A549 (cell line): ENCODE data around the gene ANO4. TPM values are rescaled to one million over a fixed set of nuclear protein-coding genes. Genes with fewer than 3 reads are reported as not detected.

Source experiments
- ATAC-seq, 2 experiments: fragments of 200-7000 bp in 1 of 2; fragments of >200 bp in 1 of 2; cut with Nextera tagmentation in 1 of 2; cut with Tn5 transposase in 1 of 2; 3 replicates each; pipeline versions ENCODE4 v1.8.0 to v1.9.1; 2018 to 2020; ENCODE audit warnings: mild to moderate bottlenecking in 1 of 2, moderate library complexity in 1 of 2
- CTCF ChIA-PET: fragments of 300-600 bp; sonication (Branson Sonifier 250); formaldehyde crosslinking; extraction: SDS; loops from one replicate; lab custom pipeline; 2021; ENCODE audit warnings: antibody characterized with exemption, inconsistent platforms; lab: Yijun Ruan, JAX
- POLR2A ChIA-PET: fragments of 350-600 bp; formaldehyde crosslinking; extraction: SDS; loops from one replicate; lab custom pipeline; 2021; ENCODE audit warnings: antibody characterized with exemption, inconsistent platforms; lab: Yijun Ruan, JAX
- DNase-seq, 2 experiments: peaks; one replicate each; pipeline versions ENCODE4 v3.0.0 to v3.0.0-alpha.2; 2011 to 2016; ENCODE audit warnings: low read depth in 1 of 2, low spot score in 1 of 2
- FAIRE-seq: peaks from 2 replicates; lab custom pipeline; 2011; peaks lifted over from hg19 to GRCh38; lab: Jason Lieb, UNC
- H3K27ac ChIP-seq, 2 experiments: fragments of >200 bp; sonication (Bioruptor Twin); formaldehyde crosslinking; 3 replicates each; pipeline ENCODE4 v1.5.1; 2016 to 2017
- H3K4me1 ChIP-seq: fragments of >200 bp; sonication (Bioruptor Twin); formaldehyde crosslinking; 3 replicates; pipeline ENCODE4 v1.6.1; 2016
- H3K4me2 ChIP-seq: fragments of >200 bp; sonication (Bioruptor Twin); formaldehyde crosslinking; 3 replicates; pipeline ENCODE4 v1.6.1; 2016
- H3K4me3 ChIP-seq: fragments of >200 bp; sonication (Bioruptor Twin); formaldehyde crosslinking; 3 replicates; pipeline ENCODE4 v1.5.1; 2016
- H3K9me3 ChIP-seq: fragments of >200 bp; sonication (Bioruptor Twin); formaldehyde crosslinking; 3 replicates; pipeline ENCODE4 v1.6.1; 2016
- EHF ChIP-seq: fragments of 250-450 bp; sonication (Bioruptor Pico); IDR thresholded peaks from 2 replicates; pipeline ENCODE4 v1.5.0; 2020; ENCODE audit warnings: mild to moderate bottlenecking
- FOSL2 ChIP-seq, 2 experiments: fragments of 450-650 bp in 1 of 2; fragments of >200 bp in 1 of 2; sonication (Bioruptor Twin) in 1 of 2; formaldehyde crosslinking; IDR thresholded peaks; 2 replicates each; pipeline versions ENCODE4 v1.5.0 to v1.6.1; 2016 to 2020; ENCODE audit warnings: mild to moderate bottlenecking in 1 of 2, moderate library complexity in 1 of 2
- HDAC2 ChIP-seq: fragments of 200-600 bp; sonication (generic); IDR thresholded peaks from 2 replicates; pipeline ENCODE4 v1.6.1; 2016
- HES2 ChIP-seq: fragments of >200 bp; sonication (Bioruptor Twin); formaldehyde crosslinking; IDR thresholded peaks from 2 replicates; pipeline ENCODE4 v1.6.1; 2016
- HEYL ChIP-seq: fragments of 250-450 bp; sonication (Bioruptor Pico); IDR thresholded peaks from 2 replicates; pipeline ENCODE4 v1.8.0; 2021; ENCODE audit warnings: mild to moderate bottlenecking, moderate library complexity
- HOXB13 ChIP-seq: fragments of 250-450 bp; sonication (Bioruptor Pico); IDR thresholded peaks from 2 replicates; pipeline ENCODE4 v1.5.0; 2020; ENCODE audit warnings: low read depth, mild to moderate bottlenecking, moderate library complexity
- HOXB5 ChIP-seq: fragments of 250-450 bp; sonication (Bioruptor Pico); IDR thresholded peaks from 2 replicates; pipeline ENCODE4 v1.5.0; 2020; ENCODE audit warnings: mild to moderate bottlenecking, moderate library complexity
- JUN ChIP-seq, 2 experiments: fragments of >200 bp; sonication (Bioruptor Twin); formaldehyde crosslinking; IDR thresholded peaks; 2 replicates in 1 of 2; 3 replicates in 1 of 2; pipeline ENCODE4 v1.6.1; 2016 to 2017
- JUNB ChIP-seq: fragments of >200 bp; sonication (Bioruptor Twin); formaldehyde crosslinking; IDR thresholded peaks from 2 replicates; pipeline ENCODE4 v1.6.1; 2016
- KDM5A ChIP-seq: fragments of 200-600 bp; sonication (generic); IDR thresholded peaks from 2 replicates; pipeline ENCODE4 v1.6.1; 2016; ENCODE audit warnings: antibody characterized with exemption, mild to moderate bottlenecking
- MYC ChIP-seq: IDR thresholded peaks from 2 replicates; pipeline ENCODE4 v1.6.1; 2012; ENCODE audit warnings: mild to moderate bottlenecking, inconsistent platforms, low read length, improper control_type of control experiment, borderline replicate concordance
- NR3C1 ChIP-seq: fragments of >200 bp; sonication (Bioruptor Twin); formaldehyde crosslinking; IDR thresholded peaks from 3 replicates; pipeline ENCODE4 v1.6.1; 2017
- PHF8 ChIP-seq: fragments of 200-600 bp; sonication (generic); IDR thresholded peaks from 2 replicates; pipeline ENCODE4 v1.6.1; 2016; ENCODE audit warnings: low read depth, mild to moderate bottlenecking, antibody characterized with exemption, moderate library complexity, borderline replicate concordance
- POLR2A ChIP-seq: IDR thresholded peaks from 2 replicates; pipeline ENCODE4 v1.6.1; 2012; ENCODE audit warnings: mild to moderate bottlenecking, low read length
- POLR2AphosphoS2 ChIP-seq: conservative IDR thresholded peaks from 2 replicates; pipeline ENCODE4 v1.6.1; 2012; ENCODE audit warnings: low read length, improper control_type of control experiment, inconsistent platforms
- RARB ChIP-seq: fragments of 250-450 bp; sonication (Bioruptor Pico); IDR thresholded peaks from 2 replicates; pipeline ENCODE4 v1.8.0; 2021; ENCODE audit warnings: mild to moderate bottlenecking, moderate library complexity
- SMC3 ChIP-seq: fragments of >200 bp; sonication (Bioruptor Twin); formaldehyde crosslinking; IDR thresholded peaks from 3 replicates; pipeline ENCODE4 v1.6.1; 2018; ENCODE audit warnings: inconsistent platforms
- SREBF2 ChIP-seq: fragments of 450-650 bp; IDR thresholded peaks from 2 replicates; pipeline ENCODE4 v1.6.1; 2014; ENCODE audit warnings: mild to moderate bottlenecking, moderate library complexity
- TP53 ChIP-seq: fragments of 250-450 bp; sonication (Bioruptor Pico); IDR thresholded peaks from 2 replicates; pipeline ENCODE4 v1.5.0; 2021; ENCODE audit warnings: mild to moderate bottlenecking, moderate library complexity
- USF2 ChIP-seq: fragments of 450-650 bp; IDR thresholded peaks from 2 replicates; pipeline ENCODE4 v1.6.1; 2014; ENCODE audit warnings: antibody characterized with exemption
- ZC3H11A ChIP-seq: fragments of 450-650 bp; IDR thresholded peaks from 2 replicates; pipeline ENCODE4 v1.6.1; 2014; ENCODE audit warnings: antibody characterized with exemption, mild to moderate bottlenecking
- ZNF302 ChIP-seq: fragments of 250-450 bp; sonication (Bioruptor Pico); IDR thresholded peaks from 2 replicates; pipeline ENCODE4 v1.9.0; 2021; ENCODE audit warnings: inconsistent platforms, mild to moderate bottlenecking, moderate library complexity
- ZSCAN20 ChIP-seq: fragments of 250-450 bp; sonication (Bioruptor Pico); IDR thresholded peaks from 2 replicates; pipeline ENCODE4 v1.8.0; 2022; ENCODE audit warnings: mild to moderate bottlenecking, moderate library complexity
- WGBS: methylation state at CpG from one replicate; pipeline ENCODE4 v1.1.6; 2017; ENCODE audit errors: missing lambda C conversion rate; 5-methylcytosine and 5-hydroxymethylcytosine counted together
- polyA plus RNA-seq, 4 experiments: library from polyadenylated mRNA; depleted of rRNA in 3 of 4; stranded (reverse); fragments of >200 nt; fragmentation: RNase III in 1 of 4; extraction: RNeasy Plus Mini Kit Qiagen cat#74134 plus additional on column Dnase treatment in 1 of 4; gene quantifications; 2 replicates in 3 of 4; 3 replicates in 1 of 4; pipeline ENCODE4 v1.2.3, GENCODE V29; 2011 to 2017
- TF ChIP-seq, protein P1 (sequence below): fragments of >200 bp; sonication (Bioruptor Twin); formaldehyde crosslinking; IDR thresholded peaks from 3 replicates; pipeline ENCODE4 v1.5.1; 2016

ANO4 gene
- polyA plus RNA-seq, 2 of the 4 experiments (the other 2 are of a cell fraction), result 0.17 TPM; not detected in 1

GRCh38 chr12:101040936-101041335 lies 246.4 kb downstream of the ANO4 start:
- POLR2A ChIA-PET, result no interaction called here
- TF ChIP-seq RARB (CRISPR knock-in tag), result no peak
- TF ChIP-seq SMC3, result no peak
- TF ChIP-seq JUNB, result no peak
- TF ChIP-seq HDAC2, result no peak
- no peak for TF ChIP-seq HES2
- TF ChIP-seq EHF (CRISPR knock-in tag), result no peak
- no peak for TF ChIP-seq PHF8
- no peak for TF ChIP-seq KDM5A
- TF ChIP-seq MYC, result no peak
- TF ChIP-seq ZNF302 (CRISPR knock-in tag), result no peak
- no peak for TF ChIP-seq SREBF2
- TF ChIP-seq JUN (IDR thresholded peaks at IDR 0.05), result no peak
- no peak for TF ChIP-seq HOXB13 (CRISPR knock-in tag)
- no peak for TF ChIP-seq TP53 (CRISPR knock-in tag)
- CTCF ChIA-PET, result no interaction called here
- DNase-seq, result no peak
- no peak for ATAC-seq
- no peaks in the 10 kb centered on the region for H3K4me1 ChIP-seq
- H3K27ac ChIP-seq, result no peak overlapping the region
- FAIRE-seq, result no peak
- H3K4me2 ChIP-seq, result no peak overlapping the region
- no peaks in the 10 kb centered on the region for H3K9me3 ChIP-seq
- no peak overlapping the region for H3K4me3 ChIP-seq

- no peaks in the 10 kb centered on the region for H3K9me3 ChIP-seq
- DNase-seq (no peak), FAIRE-seq (no peak), ATAC-seq (no peak)
- H3K4me2 ChIP-seq, result no peak overlapping the region
- 44% methylated on average over 8 of the region's 8 CpGs for WGBS
- no peak for TF ChIP-seq NR3C1
- TF ChIP-seq USF2, result no peak
- no peak for TF ChIP-seq FOSL2 (IDR thresholded peaks at IDR 0.05)
- TF ChIP-seq FOSL2 (CRISPR knock-in tag; IDR thresholded peaks at IDR 0.05), result no peak
- TF ChIP-seq, protein P1, sequence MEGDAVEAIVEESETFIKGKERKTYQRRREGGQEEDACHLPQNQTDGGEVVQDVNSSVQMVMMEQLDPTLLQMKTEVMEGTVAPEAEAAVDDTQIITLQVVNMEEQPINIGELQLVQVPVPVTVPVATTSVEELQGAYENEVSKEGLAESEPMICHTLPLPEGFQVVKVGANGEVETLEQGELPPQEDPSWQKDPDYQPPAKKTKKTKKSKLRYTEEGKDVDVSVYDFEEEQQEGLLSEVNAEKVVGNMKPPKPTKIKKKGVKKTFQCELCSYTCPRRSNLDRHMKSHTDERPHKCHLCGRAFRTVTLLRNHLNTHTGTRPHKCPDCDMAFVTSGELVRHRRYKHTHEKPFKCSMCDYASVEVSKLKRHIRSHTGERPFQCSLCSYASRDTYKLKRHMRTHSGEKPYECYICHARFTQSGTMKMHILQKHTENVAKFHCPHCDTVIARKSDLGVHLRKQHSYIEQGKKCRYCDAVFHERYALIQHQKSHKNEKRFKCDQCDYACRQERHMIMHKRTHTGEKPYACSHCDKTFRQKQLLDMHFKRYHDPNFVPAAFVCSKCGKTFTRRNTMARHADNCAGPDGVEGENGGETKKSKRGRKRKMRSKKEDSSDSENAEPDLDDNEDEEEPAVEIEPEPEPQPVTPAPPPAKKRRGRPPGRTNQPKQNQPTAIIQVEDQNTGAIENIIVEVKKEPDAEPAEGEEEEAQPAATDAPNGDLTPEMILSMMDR, result no peak
- no peaks in the 10 kb centered on the region for H3K4me1 ChIP-seq
- H3K27ac ChIP-seq, result no peak overlapping the region
- H3K4me3 ChIP-seq, result no peak overlapping the region
- ChIA-PET POLR2A (no interaction called here), CTCF (no interaction called here)
Measured at GRCh38 chr12:101042211-101042610, 247.6 kb downstream of the ANO4 start.

- H3K4me2 ChIP-seq, result no peak overlapping the region
- WGBS, result 46% methylated on average over 2 of the region's 2 CpGs
- no peak for TF ChIP-seq RARB (CRISPR knock-in tag)
- no peak for TF ChIP-seq POLR2AphosphoS2
- no peak for TF ChIP-seq NR3C1
- no peak for TF ChIP-seq HOXB5
- no peak for TF ChIP-seq ZSCAN20 (CRISPR knock-in tag)
- TF ChIP-seq HEYL, result no peak
- TF ChIP-seq ZC3H11A, result no peak
- no peak for TF ChIP-seq POLR2A
- no peak for DNase-seq
- ChIA-PET POLR2A (no interaction called here), CTCF (no interaction called here)
- no peaks in the 10 kb centered on the region for H3K9me3 ChIP-seq
- no peak overlapping the region for H3K27ac ChIP-seq
- H3K4me3 ChIP-seq, result no peak overlapping the region
- no peaks in the 10 kb centered on the region for H3K4me1 ChIP-seq
- FAIRE-seq, result no peak
- no peak for ATAC-seq
Measured at GRCh38 chr12:101044512-101045059, 250.0 kb downstream of the ANO4 start.
